ENCODE results near the gene AFAP1L1. TPM values are rescaled to one million over a fixed set of nuclear protein-coding genes. Genes with fewer than 3 reads are reported as not detected.
A peak's percentile ranks its signal among the peaks of the same experiment; 100 is the strongest.

Gene AFAP1L1
- total and polyA plus RNA-seq, 2 of the 13 experiments (the other 11 are each of a cell fraction or from before 2014, with no cell fraction given): 0.38 to 1.0 TPM

GRCh38 chr5:149380466-149381121, 108.9 kb downstream of the AFAP1L1 start:
- H3K4me2 ChIP-seq (ENCODE audit: low read depth, low read length): peak overlapping the region; percentile 87
- H3K27ac ChIP-seq (ENCODE audit: extremely low read length, insufficient read depth, low read length): peak overlapping the region; percentile 43
- intact Hi-C loops (cut with micrococcal nuclease; ENCODE audit: unreplicated experiment) (no loop called here), in situ Hi-C loops (cut with HindIII; ENCODE audit: extremely low pct_ligation_motif_present, low pct_unique_long_range_greater_than_20kb) (loop anchor here (10.0 kb wide), 1 partner anchor 54 kb away; no protein-coding TSS in a partner anchor)
- no peaks in the 10 kb centered on the region for H3K36me3 ChIP-seq (replicated peaks in 1 of 2; ENCODE audit: control insufficient read depth in 1 of 2, insufficient read depth in 2 of 2, low read length in 2 of 2)
- peaks cover 63% of the 10 kb centered on the region for H3K4me1 ChIP-seq (ENCODE audit: insufficient read depth, low read length)
- ChIA-PET CTCF (ENCODE audit: low intra/inter-chr PET ratio, low total read pairs) (interaction anchor here (3.4 kb wide), 1 partner anchor 50 kb away, joined by 35 read pairs; no protein-coding TSS in a partner anchor), POLR2A (interaction anchor here (1.1 to 2.0 kb wide), 2 partner anchors 13 to 35 kb away, joined by 3 to 7 read pairs; partner anchors contain the start of gene GRPEL2)
- peak; percentile 74 for FAIRE-seq
- DNase-seq (ENCODE audit: low spot score): peak; percentile 74
- no peaks in the 10 kb centered on the region for H4K20me1 ChIP-seq (ENCODE audit: insufficient read depth, low read length)
- peak; percentile 70 for ATAC-seq
- H3K4me3 ChIP-seq (replicated peaks in 1 of 3; ENCODE audit: insufficient read depth in 1 of 3, low read depth in 2 of 3, low read length in 3 of 3): peak overlapping the region in 1 of 3 experiments; percentile 46; a peak in 2 of 6 replicates
- H3K9me3 ChIP-seq (ENCODE audit: low read length): no peaks in the 10 kb centered on the region
- H3K9ac ChIP-seq (ENCODE audit: insufficient read depth, low read depth, low read length): peak overlapping the region; percentile 74
- no peaks in the 10 kb centered on the region for H3K79me2 ChIP-seq (ENCODE audit: insufficient read depth, low read length)
- peaks cover 0 to 3% of the 10 kb centered on the region in 2 experiments; a peak in 1 of 5 replicates for H3K27me3 ChIP-seq (ENCODE audit: control insufficient read depth in 1 of 2, insufficient read depth in 2 of 2, low read length in 2 of 2)
- BruUV-seq (replicated peaks): TSS peak; percentile 85
- 3% methylated on average over 12 of the region's 16 CpGs for WGBS (ENCODE audit: low lambda C conversion rate)
- no peak overlapping the region for H2AFZ ChIP-seq (ENCODE audit: low read length)
- TF ChIP-seq STAT6 (CRISPR knock-in tag; IDR thresholded peaks at IDR 0.05; ENCODE audit: borderline replicate concordance) (no peak), ZFY (CRISPR knock-in tag; IDR thresholded peaks at IDR 0.05) (peak; percentile 49; the same call in 1 of the 2 replicates), RELA (CRISPR knock-in tag; IDR thresholded peaks at IDR 0.05) (no peak), HOMEZ (CRISPR knock-in tag; IDR thresholded peaks at IDR 0.05; ENCODE audit: low read depth) (peak; percentile 55; the same call in 1 of the 2 replicates), TFDP1 (CRISPR knock-in tag; IDR thresholded peaks at IDR 0.05; ENCODE audit: borderline replicate concordance) (peak; percentile 70; the same call in 1 of the 2 replicates), ZBTB42 (CRISPR knock-in tag; IDR thresholded peaks at IDR 0.05) (0 out of 2 replicates have a peak, but pooled peaks have one; percentile 33), KDM6A (CRISPR knock-in tag; IDR thresholded peaks at IDR 0.05; ENCODE audit: low read depth) (no peak), ZNF687 (CRISPR knock-in tag; IDR thresholded peaks at IDR 0.05) (peak; percentile 73), CBX5 (CRISPR knock-in tag; IDR thresholded peaks at IDR 0.05; ENCODE audit: borderline replicate concordance) (no peak), HMGXB4 (CRISPR knock-in tag; IDR thresholded peaks at IDR 0.05; ENCODE audit: borderline replicate concordance in 1 of 2, low read depth in 1 of 2) (peak in 1 of 2 experiments; percentile 41; a peak in 1 of 4 replicates)

All from HepG2 (cell line).